Brain microvascular endothelial cell (primary cell): Measurements from ENCODE around the gene MALAT1.

Experiments
- DNase-seq: peaks from one replicate; pipeline ENCODE4 v3.0.0-alpha.2; 2020
- H3K27ac ChIP-seq: fragments of 250-450 bp; sonication (Bioruptor Pico); 2 replicates; pipeline ENCODE4 v1.5.1; 2020; ENCODE audit warnings: mild to moderate bottlenecking, moderate library complexity
- H3K27me3 ChIP-seq: fragments of 250-450 bp; sonication (Bioruptor Pico); replicated peaks from 2 replicates; pipeline ENCODE4 v1.5.1; 2020; ENCODE audit warnings: mild to moderate bottlenecking
- H3K36me3 ChIP-seq: fragments of 250-450 bp; sonication (Bioruptor Pico); replicated peaks from 2 replicates; pipeline ENCODE4 v1.5.1; 2020; ENCODE audit warnings: mild to moderate bottlenecking
- H3K4me3 ChIP-seq: 2 replicates; pipeline ENCODE4 v1.5.1; 2011; ENCODE audit warnings: low read depth, mild to moderate bottlenecking, control low read depth, low read length, moderate library complexity
- CTCF ChIP-seq: IDR thresholded peaks from 2 replicates; pipeline ENCODE4 v1.5.1; 2011; ENCODE audit warnings: low read depth, mild to moderate bottlenecking, moderate library complexity, low read length, control low read depth, inconsistent platforms; ENCODE audit errors: missing control alignments
- in situ Hi-C: cut with HindIII; loops from 2 replicates; pipeline ENCODE4 v1.10.0; 2017; ENCODE audit warnings: low sequenced_read_pairs, low pct_ligation_motif_present

The MALAT1 gene

GRCh38 chr11:65478388-65479183 lies 20.3 kb upstream of the MALAT1 start:
- Histone ChIP-seq H3K27ac (peak overlapping the region; percentile 100), H3K36me3 (no peaks in the 10 kb centered on the region), H3K27me3 (no peaks in the 10 kb centered on the region), H3K4me3 (peak overlapping the region; percentile 12)
- peak; percentile 6 for TF ChIP-seq CTCF
- peak; percentile 77 for DNase-seq
- in situ Hi-C loops: no loop called here

- TF ChIP-seq CTCF: peak; percentile 72
- in situ Hi-C loops: no loop called here
- no peaks in the 10 kb centered on the region for H3K36me3 ChIP-seq
- DNase-seq: peak; percentile 85
- H3K27me3 ChIP-seq: no peaks in the 10 kb centered on the region
- peak overlapping the region; percentile 100 for H3K27ac ChIP-seq
- H3K4me3 ChIP-seq: peak overlapping the region; percentile 12
Measured at GRCh38 chr11:65479184-65480145, 19.4 kb upstream of the MALAT1 start.

- in situ Hi-C loops: no loop called here
- no peaks in the 10 kb centered on the region for H3K36me3 ChIP-seq
- no peak overlapping the region for H3K4me3 ChIP-seq
- H3K27ac ChIP-seq: no peak overlapping the region
- no peak for TF ChIP-seq CTCF
- H3K27me3 ChIP-seq: no peaks in the 10 kb centered on the region
- DNase-seq: no peak
Measured at GRCh38 chr11:65482306-65482850, 16.5 kb upstream of the MALAT1 start.

GRCh38 chr11:65485920-65486219 lies 13.0 kb upstream of the MALAT1 start:
- Histone ChIP-seq H3K4me3 (no peak overlapping the region), H3K36me3 (no peaks in the 10 kb centered on the region), H3K27me3 (no peaks in the 10 kb centered on the region), H3K27ac (peak overlapping the region; percentile 8)
- TF ChIP-seq CTCF: no peak
- DNase-seq: no peak
- in situ Hi-C loops: no loop called here

GRCh38 chr11:65486570-65487466 lies 12.0 kb upstream of the MALAT1 start:
- in situ Hi-C loops: no loop called here
- no peak for TF ChIP-seq CTCF
- Histone ChIP-seq H3K27ac (peak overlapping the region; percentile 93), H3K4me3 (no peak overlapping the region), H3K27me3 (no peaks in the 10 kb centered on the region), H3K36me3 (no peaks in the 10 kb centered on the region)
- no peak for DNase-seq
